Superior temporal gyrus (tissue), 1 donor: ENCODE data around the gene SYTL2.

ENCODE experiments used
- DNase-seq: peaks from one replicate; pipeline ENCODE4 v3.0.0-alpha.2; 2016; ENCODE audit errors: extremely low spot score

SYTL2 gene

DNA sequence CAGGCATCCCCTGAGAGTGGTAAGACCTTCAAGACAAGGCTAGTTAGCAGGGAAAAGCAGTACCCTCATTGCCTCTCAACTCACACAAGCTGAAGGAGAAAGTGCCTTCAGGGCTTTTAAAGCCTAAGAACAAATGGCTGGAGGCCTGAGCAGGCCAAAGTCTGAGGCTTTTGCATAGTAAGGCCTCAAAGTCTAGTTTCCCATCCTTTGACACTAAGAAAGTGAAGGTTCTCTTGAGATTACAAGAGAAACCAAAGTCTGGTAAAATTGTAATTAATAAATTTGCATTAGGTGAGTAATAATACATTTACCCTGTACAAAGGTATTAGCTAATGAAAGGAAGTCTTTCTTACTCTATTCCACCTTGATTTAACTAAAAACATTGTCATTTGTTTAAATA lies 78.0 kb downstream of the SYTL2 start:
- no peak for DNase-seq

GRCh38 chr11:85726381-85726780 lies 84.6 kb downstream of the SYTL2 start:
- DNase-seq, result no peak

DNA sequence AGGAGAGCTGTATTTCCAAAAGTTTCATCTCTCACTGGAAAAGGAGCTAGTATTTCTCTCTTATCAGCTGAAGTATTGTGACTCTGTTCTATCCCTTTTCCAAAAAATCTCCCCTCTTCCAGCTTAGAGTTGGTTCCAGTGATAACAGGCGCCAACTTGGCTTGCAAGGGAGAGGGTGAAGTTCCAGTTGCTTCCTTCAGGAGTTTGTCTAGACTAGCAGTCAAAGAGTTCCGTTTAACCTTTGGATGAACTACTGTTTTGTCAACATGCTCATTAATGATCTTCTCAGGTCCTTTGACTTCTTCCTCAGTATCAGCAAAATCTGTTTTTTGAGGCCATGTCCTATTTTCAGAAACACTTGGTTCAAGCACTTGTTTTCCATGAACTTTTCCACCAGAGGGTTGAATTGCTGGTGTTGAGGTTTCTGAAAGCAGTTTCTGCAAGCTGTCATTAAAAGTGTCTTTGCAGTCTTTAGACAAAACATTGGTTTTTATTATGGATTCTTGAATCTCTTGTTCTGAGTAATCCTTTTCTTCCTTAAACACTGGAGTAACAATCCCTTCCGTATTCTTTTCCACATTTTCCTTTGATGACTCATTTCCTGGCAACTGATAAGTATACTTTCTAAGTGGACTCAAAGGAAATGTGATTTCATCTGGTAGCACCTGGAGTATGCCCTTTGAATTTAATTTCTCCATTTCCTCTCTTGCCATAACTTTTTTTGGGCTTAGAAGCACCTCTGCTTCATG lies 85.3 kb downstream of the SYTL2 start:
- no peak for DNase-seq

DNA sequence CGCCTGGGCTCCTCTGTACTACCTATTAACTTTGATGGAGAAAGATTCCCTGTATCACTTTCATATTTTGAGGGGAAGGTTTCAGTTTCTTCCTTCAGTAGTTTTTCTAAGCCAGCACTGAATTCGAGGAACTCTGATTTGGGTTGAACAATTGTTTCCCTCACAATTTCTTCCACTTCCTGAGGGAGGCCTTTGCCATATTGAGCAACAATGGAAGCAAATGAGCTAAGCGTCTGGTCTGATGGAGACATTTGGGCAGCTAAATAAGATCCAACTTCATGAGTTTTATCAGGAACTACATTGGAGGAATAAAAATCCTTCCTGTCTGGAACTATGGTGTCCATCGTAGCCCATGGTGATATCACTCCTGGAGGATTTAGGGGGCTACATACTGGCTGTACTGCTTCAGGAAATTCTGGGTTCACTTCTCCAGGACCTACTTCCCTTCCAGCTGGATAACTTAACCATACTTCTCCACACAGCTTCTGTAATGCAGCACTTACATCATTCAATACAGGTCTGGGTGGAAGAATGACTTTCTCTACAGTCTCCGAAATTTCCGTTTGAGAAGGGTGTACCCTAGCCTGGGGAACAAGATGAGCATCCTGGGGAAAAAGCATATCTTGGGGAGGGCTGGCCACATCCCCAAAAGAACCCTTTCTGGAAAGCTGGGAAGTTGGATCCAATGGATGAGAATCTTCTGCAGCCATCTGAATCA lies 86.0 kb downstream of the SYTL2 start:
- DNase-seq, result no peak

GRCh38 chr11:85723088-85723487 lies 87.9 kb downstream of the SYTL2 start:
- DNase-seq, result no peak

- DNase-seq, result no peak
Measured at GRCh38 chr11:85721191-85721590, 89.8 kb downstream of the SYTL2 start.

DNA sequence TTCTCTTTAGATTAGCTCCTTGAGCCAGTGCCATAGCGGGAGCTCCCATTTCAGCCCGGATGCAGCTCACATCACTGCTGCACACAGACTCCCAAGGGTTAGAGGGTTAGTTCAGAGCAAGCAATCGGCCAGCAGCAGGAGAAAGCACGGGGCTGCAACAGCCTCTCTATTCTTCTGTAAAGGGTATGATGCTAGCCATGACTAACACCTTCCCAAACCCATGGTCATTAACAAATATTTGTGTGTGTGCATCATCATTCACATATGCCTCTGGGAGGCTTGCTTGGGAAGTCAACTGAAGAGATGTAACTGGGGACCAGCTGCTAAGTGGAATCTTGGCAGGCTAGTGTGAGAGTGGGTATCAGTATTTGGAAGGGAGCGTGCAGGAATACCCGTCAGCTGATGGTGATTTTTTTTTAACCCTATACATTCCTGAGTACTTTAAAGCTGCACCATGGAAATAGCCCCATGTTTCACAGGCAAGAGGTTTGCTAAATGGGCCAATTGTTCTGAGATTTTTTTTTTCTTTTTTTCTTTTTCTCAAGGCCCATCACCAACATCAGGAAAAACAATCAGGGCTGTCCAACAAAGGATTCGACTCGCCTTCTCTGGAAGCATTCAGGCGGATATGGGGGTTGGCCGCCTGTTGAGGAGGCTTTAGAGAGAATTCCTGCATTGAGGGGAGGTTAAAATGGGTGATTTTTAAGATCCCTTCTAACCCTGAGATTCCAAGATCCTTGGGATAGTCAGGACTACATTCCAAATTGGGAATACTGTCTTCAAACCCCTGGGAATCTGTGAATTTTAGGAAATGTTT lies 91.7 kb downstream of the SYTL2 start:
- peak; percentile 84 for DNase-seq

DNA sequence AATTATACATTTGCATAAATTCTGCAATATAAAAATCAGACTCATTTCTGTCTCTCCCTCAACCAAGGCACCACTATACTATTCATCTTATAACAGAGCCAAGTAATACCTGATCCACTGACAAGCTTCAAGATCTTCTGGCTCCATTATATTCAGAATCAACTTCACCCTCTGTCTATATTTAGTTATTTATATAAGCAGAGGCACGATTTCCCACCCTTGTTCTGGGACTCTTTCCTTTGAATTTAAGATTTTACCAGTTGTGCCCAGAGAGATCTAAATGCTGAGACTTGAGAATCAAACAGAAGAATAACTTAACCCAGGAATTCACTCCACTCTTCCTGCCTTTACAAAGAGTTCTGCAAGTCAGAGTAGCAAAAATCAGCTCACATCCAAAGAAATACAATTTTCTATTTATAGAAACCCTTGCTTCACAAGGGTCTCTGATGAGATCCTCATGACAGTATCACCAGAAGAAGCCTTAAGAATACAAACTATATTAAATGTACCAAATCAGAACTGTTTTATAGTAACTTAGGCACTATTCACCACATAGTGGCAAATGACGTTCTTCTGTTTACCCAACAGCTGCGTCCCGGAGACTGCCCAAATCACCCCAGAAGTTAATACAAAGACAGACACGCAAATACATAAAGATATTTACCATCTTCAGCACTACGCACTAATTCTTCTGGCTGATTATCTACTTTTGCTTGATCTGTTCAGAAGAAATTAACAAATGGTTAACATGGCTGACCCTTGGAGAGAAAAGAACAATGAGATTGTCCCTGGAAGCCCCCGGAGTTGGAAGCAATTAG lies 92.6 kb downstream of the SYTL2 start:
- peak; percentile 69 for DNase-seq

GRCh38 chr11:85717429-85717828 lies 93.5 kb downstream of the SYTL2 start:
- DNase-seq, result peak; percentile 67

GRCh38 chr11:85712953-85713352 lies 98.0 kb downstream of the SYTL2 start:
- DNase-seq, result no peak

GRCh38 chr11:85710917-85711316 lies 100.0 kb downstream of the SYTL2 start:
- DNase-seq, result peak; percentile 56

GRCh38 chr11:85709941-85710702 lies 100.8 kb downstream of the SYTL2 start:
- peak; percentile 32 for DNase-seq

GRCh38 chr11:85705800-85706199 lies 105.1 kb downstream of the SYTL2 start:
- DNase-seq, result peak; percentile 43

DNA sequence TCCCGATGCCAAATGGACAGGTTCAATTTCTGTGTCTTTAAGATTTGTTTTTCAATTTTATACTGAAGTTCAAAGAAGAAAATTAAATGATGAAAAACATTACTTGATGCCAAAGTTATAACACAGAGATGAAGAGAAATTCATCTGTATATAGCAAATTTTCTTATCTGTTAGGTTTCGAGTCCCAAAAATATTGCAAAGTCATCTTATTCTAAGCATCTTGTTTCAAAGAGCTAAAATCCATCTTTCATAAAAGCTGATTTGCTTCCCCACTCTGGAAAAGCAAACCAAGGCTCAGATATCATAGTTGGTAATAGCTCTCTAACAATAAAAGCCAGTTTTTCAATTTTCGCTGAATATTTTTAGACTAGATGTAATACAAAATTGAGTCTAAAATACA lies 106.0 kb downstream of the SYTL2 start:
- peak; percentile 24 for DNase-seq

GRCh38 chr11:85699957-85700741 lies 110.8 kb downstream of the SYTL2 start:
- no peak for DNase-seq

- no peak for DNase-seq
Measured at GRCh38 chr11:85698195-85698594, 112.7 kb downstream of the SYTL2 start.

DNA sequence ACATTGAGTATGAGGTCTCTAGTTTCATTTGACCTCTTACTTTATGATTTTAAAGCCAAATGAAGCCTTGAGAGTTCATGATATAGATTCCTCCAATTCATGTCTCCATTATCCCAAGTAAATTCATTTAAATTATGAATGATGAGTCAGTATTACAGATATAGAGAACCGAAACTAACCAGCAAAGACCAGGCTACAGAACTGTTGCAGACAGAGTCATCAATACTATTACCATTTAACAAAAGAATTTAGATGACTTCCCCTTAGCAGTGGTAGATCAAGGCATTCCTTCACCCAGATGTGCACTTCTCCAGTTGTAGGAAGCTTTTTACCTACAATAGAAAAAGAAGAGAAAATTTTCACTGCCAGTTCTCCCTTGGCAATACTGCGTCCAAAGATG lies 113.2 kb downstream of the SYTL2 start:
- no peak for DNase-seq

DNA sequence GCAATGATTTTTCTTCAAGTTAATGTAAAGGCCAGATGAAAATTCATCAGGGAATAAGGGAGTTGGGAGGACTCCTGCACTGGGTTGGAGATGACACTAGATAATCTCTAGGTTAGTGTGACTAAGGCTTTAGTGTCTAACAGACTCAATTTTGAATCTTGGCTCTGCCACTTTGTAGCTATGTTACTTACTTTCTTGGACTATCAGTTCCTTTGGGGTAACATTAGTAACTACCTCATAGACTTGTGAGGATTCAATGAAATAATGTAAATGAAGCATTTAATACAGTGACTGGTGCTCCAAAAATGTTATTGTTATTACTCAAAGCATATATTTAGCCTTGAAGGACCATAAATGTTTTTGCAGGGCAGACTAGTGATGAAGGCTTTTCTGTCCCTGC lies 115.4 kb downstream of the SYTL2 start:
- DNase-seq, result no peak

DNA sequence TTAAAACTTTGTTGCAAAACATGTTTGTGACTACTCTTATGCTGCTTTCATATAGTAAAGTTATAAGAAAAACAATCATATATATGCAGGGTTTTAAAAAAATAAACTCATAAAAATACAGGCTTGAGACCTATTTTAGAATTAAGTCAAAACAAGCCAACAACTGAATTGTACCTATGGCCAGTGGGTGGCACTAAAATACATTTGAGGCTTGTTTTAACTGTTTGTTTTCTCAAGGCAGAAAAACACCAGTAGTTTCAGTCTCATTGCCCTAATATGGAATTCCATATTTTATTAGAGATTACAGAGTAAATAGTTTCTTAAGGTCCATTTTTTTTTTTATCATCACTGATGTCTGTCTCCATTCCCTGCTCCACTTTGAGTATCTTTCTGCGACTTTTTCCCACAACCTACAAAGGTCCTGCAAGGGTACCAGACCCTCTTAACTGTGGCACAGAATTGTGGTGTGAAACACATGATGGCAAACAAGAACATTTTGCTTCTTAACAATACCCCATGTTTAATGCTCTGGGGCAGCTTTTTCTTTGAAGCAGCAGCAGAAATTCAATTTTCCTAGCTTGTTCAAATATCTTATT lies 116.5 kb downstream of the SYTL2 start:
- peak; percentile 86 for DNase-seq
